ENCODE measurements around the gene C9orf153. TPM values are rescaled to one million over a fixed set of nuclear protein-coding genes. Genes with fewer than 3 reads are reported as not detected.

The C9orf153 gene
- total RNA-seq, 5 donors from 2014 or later (not counting 1 experiment from before 2014, with no cell fraction given), result 0.38 to 0.90 (median 0.55) TPM; not detected in 1

Other genes with a start within 250 kb of the C9orf153 start
- 1 to 10 TPM in 4 of 5 donors, under 1 TPM in 1; 0.75 to 2.4 (median 1.5) TPM for gene GOLM1, start 160.1 kb downstream of the C9orf153 start, total RNA-seq
- gene ISCA1, start 22.9 kb upstream of the C9orf153 start, total RNA-seq, result 10 to 100 TPM; 30.9 to 69.9 (median 34.5) TPM
- 10 to 100 TPM; 45.4 to 50.4 (median 48.6) TPM for gene TUT7, start 94.8 kb upstream of the C9orf153 start, total RNA-seq

Data from T-cell (primary cell).